Urinary bladder (tissue), 4 donors: ENCODE data around the gene CDH20. TPM values are rescaled to one million over a fixed set of nuclear protein-coding genes. Genes with fewer than 3 reads are reported as not detected.

Experiments used
- DNase-seq: peaks from one replicate; pipeline ENCODE4 v3.0.0-alpha.2; 2015; ENCODE audit errors: extremely low spot score
- H3K27ac ChIP-seq: one replicate; pipeline ENCODE4 v1.5.1; 2013; ENCODE audit warnings: low read depth, mild to moderate bottlenecking, moderate library complexity
- H3K36me3 ChIP-seq: one replicate; pipeline ENCODE4 v1.6.1; 2013; ENCODE audit warnings: mild to moderate bottlenecking, moderate library complexity; ENCODE audit not compliant: insufficient read depth
- H3K4me1 ChIP-seq: one replicate; pipeline ENCODE4 v1.6.1; 2013; ENCODE audit warnings: mild to moderate bottlenecking, moderate library complexity; ENCODE audit not compliant: insufficient read depth
- H3K4me3 ChIP-seq: one replicate; pipeline ENCODE4 v1.5.1; 2013; ENCODE audit warnings: low read depth, low read length
- WGBS: extraction: QIAGEN DNeasy Blood & Tissue Kit; methylation state at CpG from one replicate; pipeline ENCODE4 v1.1.7; 2013; 5-methylcytosine and 5-hydroxymethylcytosine counted together
- polyA plus RNA-seq: library from polyadenylated mRNA; stranded (reverse); fragments of 200-250 nt; gene quantifications from one replicate; pipeline ENCODE4 v1.2.3, GENCODE V29; 2013
- total RNA-seq: library from RNA; depleted of rRNA; stranded (reverse); fragments of >200 nt; gene quantifications from one replicate; pipeline ENCODE4 v1.2.3, GENCODE V29; 2014
- donor health status: healthy with polysubstance abuse.
- donor health status: healthy.

CDH20 gene
- total and polyA plus RNA-seq, 2 donors = 1.1 TPM

- WGBS = 86% methylated on average over 9 of the region's 9 CpGs
- H3K4me3 ChIP-seq = no peak overlapping the region
- no peaks in the 10 kb centered on the region for H3K36me3 ChIP-seq
- no peak overlapping the region for H3K27ac ChIP-seq
- H3K4me1 ChIP-seq = no peaks in the 10 kb centered on the region
- DNase-seq = no peak
These were observed 236.1 kb downstream of the CDH20 start for GRCh38 chr18:61569176-61569892.

- H3K36me3 ChIP-seq = no peaks in the 10 kb centered on the region
- H3K4me3 ChIP-seq = no peak overlapping the region
- no peaks in the 10 kb centered on the region for H3K4me1 ChIP-seq
- DNase-seq = no peak
- no peak overlapping the region for H3K27ac ChIP-seq
- 89% methylated on average over 3 of the region's 3 CpGs for WGBS
These were observed 236.8 kb downstream of the CDH20 start for GRCh38 chr18:61570070-61570469.

- no peaks in the 10 kb centered on the region for H3K36me3 ChIP-seq
- no peak overlapping the region for H3K27ac ChIP-seq
- DNase-seq = no peak
- no peaks in the 10 kb centered on the region for H3K4me1 ChIP-seq
- H3K4me3 ChIP-seq = no peak overlapping the region
- WGBS = 96% methylated on average over 4 of the region's 4 CpGs
These were observed 238.9 kb downstream of the CDH20 start for GRCh38 chr18:61572084-61572655.

GRCh38 chr18:61572871-61573270 is 239.6 kb downstream of the CDH20 start:
- H3K4me3 ChIP-seq = no peak overlapping the region
- DNase-seq = no peak
- WGBS = 96% methylated on average over 1 of the region's 1 CpG
- H3K36me3 ChIP-seq = no peaks in the 10 kb centered on the region
- H3K27ac ChIP-seq = no peak overlapping the region
- H3K4me1 ChIP-seq = no peaks in the 10 kb centered on the region

GRCh38 chr18:61574665-61575064 is 241.4 kb downstream of the CDH20 start:
- Histone ChIP-seq H3K4me3 (no peak overlapping the region), H3K36me3 (no peaks in the 10 kb centered on the region), H3K27ac (no peak overlapping the region), H3K4me1 (no peaks in the 10 kb centered on the region)
- DNase-seq = no peak

GRCh38 chr18:61575419-61575818 is 242.2 kb downstream of the CDH20 start:
- no peaks in the 10 kb centered on the region for H3K36me3 ChIP-seq
- DNase-seq = no peak
- no peaks in the 10 kb centered on the region for H3K4me1 ChIP-seq
- 70% methylated on average over 3 of the region's 3 CpGs for WGBS
- H3K4me3 ChIP-seq = no peak overlapping the region
- H3K27ac ChIP-seq = no peak overlapping the region

GRCh38 chr18:61578846-61579245 is 245.6 kb downstream of the CDH20 start:
- Histone ChIP-seq H3K27ac (no peak overlapping the region), H3K4me1 (no peaks in the 10 kb centered on the region), H3K36me3 (no peaks in the 10 kb centered on the region), H3K4me3 (no peak overlapping the region)
- WGBS = 95% methylated on average over 2 of the region's 2 CpGs
- DNase-seq = no peak

- no peak overlapping the region for H3K27ac ChIP-seq
- H3K36me3 ChIP-seq = no peaks in the 10 kb centered on the region
- 67% methylated on average over 2 of the region's 2 CpGs for WGBS
- H3K4me3 ChIP-seq = no peak overlapping the region
- DNase-seq = no peak
- H3K4me1 ChIP-seq = no peaks in the 10 kb centered on the region
These were observed 246.4 kb downstream of the CDH20 start for GRCh38 chr18:61579581-61579980.

- 76% methylated on average over 2 of the region's 2 CpGs for WGBS
- DNase-seq = no peak
- H3K27ac ChIP-seq = no peak overlapping the region
- H3K4me1 ChIP-seq = no peaks in the 10 kb centered on the region
- no peaks in the 10 kb centered on the region for H3K36me3 ChIP-seq
- H3K4me3 ChIP-seq = no peak overlapping the region
These were observed 246.8 kb downstream of the CDH20 start for GRCh38 chr18:61580046-61580445.

GRCh38 chr18:61581578-61582201 is 248.5 kb downstream of the CDH20 start:
- Histone ChIP-seq H3K36me3 (no peaks in the 10 kb centered on the region), H3K27ac (no peak overlapping the region), H3K4me3 (peak overlapping the region; percentile 28), H3K4me1 (no peaks in the 10 kb centered on the region)
- DNase-seq = peak; percentile 59
- 8% methylated on average over 22 of the region's 22 CpGs for WGBS

GRCh38 chr18:61582202-61582710 is 249.0 kb downstream of the CDH20 start:
- no peak for DNase-seq
- Histone ChIP-seq H3K4me1 (no peaks in the 10 kb centered on the region), H3K36me3 (no peaks in the 10 kb centered on the region), H3K4me3 (peak overlapping the region; percentile 28), H3K27ac (no peak overlapping the region)
- 18% methylated on average over 15 of the region's 15 CpGs for WGBS

- H3K4me1 ChIP-seq = no peaks in the 10 kb centered on the region
- no peak overlapping the region for H3K27ac ChIP-seq
- H3K4me3 ChIP-seq = no peak overlapping the region
- WGBS = 96% methylated on average over 1 of the region's 1 CpG
- no peaks in the 10 kb centered on the region for H3K36me3 ChIP-seq
- no peak for DNase-seq
These were observed 250.3 kb downstream of the CDH20 start for GRCh38 chr18:61583548-61583947.

GRCh38 chr18:61587865-61588264 is 254.6 kb downstream of the CDH20 start:
- no peaks in the 10 kb centered on the region for H3K36me3 ChIP-seq
- 74% methylated on average over 2 of the region's 2 CpGs for WGBS
- H3K4me1 ChIP-seq = no peaks in the 10 kb centered on the region
- no peak overlapping the region for H3K4me3 ChIP-seq
- peak overlapping the region; percentile 5 for H3K27ac ChIP-seq
- DNase-seq = no peak
